HG03378 (cell line): ENCODE measurements around the gene FIGN.

Experiments
- ATAC-seq: cut with Tn5 transposase; IDR thresholded peaks from one replicate; pipeline ENCODE4 v1.9.1; 2021; ENCODE audit warnings: mild to moderate bottlenecking, moderate library complexity; ENCODE audit not compliant: unreplicated experiment

The FIGN gene, protein sequence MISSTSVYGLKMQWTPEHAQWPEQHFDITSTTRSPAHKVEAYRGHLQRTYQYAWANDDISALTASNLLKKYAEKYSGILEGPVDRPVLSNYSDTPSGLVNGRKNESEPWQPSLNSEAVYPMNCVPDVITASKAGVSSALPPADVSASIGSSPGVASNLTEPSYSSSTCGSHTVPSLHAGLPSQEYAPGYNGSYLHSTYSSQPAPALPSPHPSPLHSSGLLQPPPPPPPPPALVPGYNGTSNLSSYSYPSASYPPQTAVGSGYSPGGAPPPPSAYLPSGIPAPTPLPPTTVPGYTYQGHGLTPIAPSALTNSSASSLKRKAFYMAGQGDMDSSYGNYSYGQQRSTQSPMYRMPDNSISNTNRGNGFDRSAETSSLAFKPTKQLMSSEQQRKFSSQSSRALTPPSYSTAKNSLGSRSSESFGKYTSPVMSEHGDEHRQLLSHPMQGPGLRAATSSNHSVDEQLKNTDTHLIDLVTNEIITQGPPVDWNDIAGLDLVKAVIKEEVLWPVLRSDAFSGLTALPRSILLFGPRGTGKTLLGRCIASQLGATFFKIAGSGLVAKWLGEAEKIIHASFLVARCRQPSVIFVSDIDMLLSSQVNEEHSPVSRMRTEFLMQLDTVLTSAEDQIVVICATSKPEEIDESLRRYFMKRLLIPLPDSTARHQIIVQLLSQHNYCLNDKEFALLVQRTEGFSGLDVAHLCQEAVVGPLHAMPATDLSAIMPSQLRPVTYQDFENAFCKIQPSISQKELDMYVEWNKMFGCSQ

DNA sequence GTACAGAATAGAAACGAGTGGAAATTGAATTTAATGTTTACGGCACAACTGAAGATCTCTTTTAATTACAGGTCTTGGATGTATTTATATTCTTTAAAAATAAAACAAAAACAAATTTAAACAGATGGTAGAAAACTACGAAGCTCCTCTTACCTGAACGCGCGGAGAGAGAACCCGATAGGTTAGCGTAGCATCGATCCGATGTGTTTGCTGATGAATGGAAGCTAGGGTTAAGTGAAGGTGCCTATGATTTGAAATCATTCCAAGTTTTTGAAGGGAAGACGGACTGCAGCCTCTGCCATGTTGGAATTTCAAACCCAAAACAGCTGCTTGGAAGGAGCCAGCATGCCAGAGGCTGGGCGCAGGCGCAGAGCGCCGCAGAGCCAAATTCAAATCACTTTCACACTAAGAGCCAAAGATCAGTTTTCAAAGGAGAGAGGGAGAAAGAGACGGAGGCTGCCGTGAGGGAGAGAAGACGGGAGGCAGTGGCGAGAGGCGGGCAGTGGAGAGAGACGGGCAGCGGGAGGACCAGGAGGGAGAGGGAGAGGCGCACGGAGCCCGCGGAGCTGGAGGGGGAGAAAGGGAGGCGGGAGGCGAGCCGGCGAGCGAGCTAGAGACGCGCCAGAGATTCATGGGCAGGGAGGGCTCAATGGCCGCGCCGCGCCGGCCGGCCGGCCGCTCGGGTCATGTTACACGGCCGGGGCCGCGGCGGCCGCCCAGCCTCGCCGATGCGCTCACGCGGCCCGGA is at the start of gene FIGN:
TSS of gene FIGN (minus strand) at position 324 of the 748 bp plus-strand sequence. CDS start 1,081 bp downstream, outside the sequence.
- ATAC-seq, result no peak

DNA sequence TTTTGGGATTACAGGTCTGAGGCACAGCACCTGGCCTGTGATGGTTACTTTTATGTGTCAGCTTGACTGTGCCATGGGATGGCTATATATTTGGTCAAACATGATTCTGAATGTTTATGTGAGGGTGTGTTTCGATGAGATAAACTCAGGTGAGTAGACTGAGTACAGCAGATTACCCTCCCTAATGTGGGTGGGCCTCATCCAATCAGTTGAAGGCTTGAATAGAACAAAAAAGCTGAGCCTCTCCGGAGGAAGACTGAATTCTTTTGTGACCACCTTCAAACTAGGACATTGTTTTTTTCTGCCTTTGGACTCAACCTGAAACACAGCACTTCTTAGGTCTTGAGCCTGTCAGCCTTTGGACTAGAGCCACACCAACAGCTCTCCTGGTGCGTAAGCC is 49.4 kb upstream of the FIGN start:
- no peak for ATAC-seq

DNA sequence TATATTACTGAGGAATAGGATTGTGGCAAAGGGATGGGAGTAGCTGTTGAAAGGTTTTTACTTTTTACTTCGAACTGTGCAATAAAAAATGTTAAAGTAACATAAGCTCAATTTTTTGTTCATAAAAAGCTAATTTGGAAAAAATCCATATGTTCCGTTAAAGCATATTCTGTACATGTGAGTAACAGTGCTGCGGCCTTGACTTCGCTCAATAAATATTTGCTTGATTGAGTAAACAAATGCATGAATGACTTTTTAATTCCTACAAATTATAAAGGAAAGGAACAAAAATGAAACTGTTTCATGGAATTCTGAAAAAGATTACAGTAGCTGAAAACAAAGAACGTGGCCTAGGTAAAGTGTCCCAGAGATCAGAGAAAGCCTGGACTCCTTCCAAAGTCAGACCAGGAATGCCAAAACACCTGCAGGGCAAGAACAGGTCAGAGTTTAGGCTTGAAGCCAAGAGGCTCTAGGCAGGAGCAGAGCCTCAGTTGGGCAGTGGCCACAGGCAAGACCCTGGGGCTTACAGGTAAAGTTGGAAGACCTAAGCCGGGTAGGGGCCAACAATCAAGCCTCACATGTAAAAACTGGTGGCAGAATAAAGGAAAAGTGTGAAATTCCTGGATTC is 44.3 kb upstream of the FIGN start:
- no peak for ATAC-seq

DNA sequence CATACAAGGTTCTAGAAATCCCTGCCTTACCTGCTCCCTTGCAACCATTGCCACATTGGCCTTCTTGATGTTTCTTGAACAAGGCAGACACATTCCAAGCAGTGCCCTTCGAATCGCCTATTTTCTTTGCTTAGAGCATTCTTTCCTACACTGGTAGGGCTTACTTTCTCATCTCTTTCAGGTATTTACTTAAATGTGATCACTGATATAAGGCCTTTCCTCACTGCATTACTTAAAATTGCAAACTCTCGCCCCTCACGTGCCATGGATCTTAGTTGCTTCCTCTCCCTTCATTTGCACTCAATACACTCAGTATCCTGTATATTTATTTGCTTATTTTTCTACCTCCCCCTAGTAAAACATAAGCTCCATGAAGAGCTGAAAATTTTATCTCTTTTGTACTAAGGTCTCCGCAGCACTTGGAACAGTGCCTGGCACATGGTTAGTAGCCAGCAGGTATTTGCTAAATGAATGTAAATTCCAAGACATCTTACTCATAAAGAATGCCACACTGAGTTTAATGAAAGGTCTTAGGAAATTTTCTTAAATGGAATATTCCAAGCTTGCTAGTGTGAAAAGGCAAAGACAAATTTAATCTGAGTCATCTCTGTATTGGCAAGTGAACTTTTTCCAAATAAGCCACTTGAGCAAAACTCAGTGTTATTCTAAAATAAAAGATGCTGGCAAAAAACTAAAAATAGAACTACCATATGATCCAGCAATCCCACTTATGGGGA is 42.4 kb upstream of the FIGN start:
- no peak for ATAC-seq

- ATAC-seq, result no peak
These were observed 39.5 kb upstream of the FIGN start for GRCh38 chr2:163775304-163775703.

GRCh38 chr2:163774862-163775261 is 39.1 kb upstream of the FIGN start:
- ATAC-seq, result no peak

- ATAC-seq, result no peak
These were observed 37.5 kb upstream of the FIGN start for GRCh38 chr2:163773276-163773675.

GRCh38 chr2:163771596-163771995 is 35.8 kb upstream of the FIGN start:
- no peak for ATAC-seq

DNA sequence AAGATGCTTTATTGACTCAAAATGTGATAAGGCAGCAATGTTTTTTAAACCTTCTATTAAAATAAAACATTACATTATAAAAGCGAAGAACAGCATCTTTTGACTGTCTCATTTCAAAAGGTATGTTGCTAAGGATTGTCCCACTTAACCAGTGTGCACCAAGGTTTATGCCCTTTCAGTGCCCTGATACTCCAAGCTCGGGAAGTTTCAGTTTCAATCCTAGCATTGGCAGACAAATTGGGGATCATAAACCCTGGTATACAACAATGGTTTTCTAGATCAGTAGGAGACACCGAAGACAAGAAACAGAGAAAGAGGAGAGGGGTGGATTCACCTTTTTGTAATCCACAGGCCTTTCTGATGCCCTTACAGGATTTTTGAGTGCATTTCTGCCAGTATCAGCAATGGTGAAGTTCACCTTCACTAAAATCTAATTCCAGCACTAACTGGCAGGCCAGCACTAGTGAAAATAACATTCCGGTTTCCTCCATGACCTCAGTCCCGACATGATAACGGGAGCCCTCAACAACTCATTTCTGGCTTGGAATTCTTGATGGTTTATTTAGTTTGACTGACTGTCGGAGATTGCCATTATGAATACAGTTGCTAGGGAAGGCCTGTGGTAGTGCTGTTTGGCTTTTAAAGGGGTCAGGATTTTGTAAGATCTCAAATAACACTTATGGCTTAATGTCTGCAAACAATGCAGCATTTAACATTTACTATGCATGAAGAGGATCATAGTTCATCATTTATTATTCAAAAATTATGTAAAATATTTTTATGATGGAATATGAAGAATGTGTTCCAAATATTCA is 33.3 kb upstream of the FIGN start:
- ATAC-seq, result no peak

DNA sequence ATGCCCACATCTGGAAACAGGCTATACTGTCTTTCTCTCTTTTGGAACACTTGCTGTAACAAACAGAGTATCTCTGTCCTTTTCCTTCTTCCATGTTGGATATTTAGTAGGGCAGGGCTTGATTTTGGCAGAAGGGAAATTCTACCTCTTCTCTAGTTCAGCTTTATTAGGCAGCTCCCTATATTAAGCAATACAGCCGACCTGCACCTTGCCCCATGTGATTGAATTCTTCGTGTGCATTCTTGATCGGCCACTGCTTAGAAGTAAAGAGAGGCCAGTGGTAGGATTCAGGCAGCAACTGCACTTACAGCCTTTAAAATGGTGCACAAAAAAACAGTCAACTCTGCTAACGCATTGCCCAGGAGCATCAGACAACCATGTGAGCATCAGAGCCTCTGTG is 31.3 kb upstream of the FIGN start:
- ATAC-seq, result no peak

DNA sequence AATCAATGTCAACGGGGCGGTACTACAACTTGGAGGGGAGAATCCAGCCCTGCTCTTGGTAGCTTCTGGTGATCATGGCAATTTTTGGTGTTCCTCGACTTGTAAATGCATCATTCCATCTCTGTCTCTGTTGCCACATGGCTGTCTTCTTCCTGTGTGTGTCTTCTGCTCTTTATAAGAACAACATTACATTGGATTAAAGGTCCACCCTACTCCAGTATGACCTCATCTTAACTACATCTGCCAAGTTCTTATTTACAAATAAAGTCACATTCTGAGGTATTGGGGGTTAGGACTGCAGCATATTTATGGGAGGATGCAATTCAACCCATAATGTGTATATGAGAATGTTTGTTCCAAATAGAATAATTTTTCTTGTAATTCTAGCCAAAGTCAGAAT is 28.8 kb upstream of the FIGN start:
- ATAC-seq, result no peak

- no peak for ATAC-seq
These were observed 23.2 kb upstream of the FIGN start for GRCh38 chr2:163759013-163759412.

DNA sequence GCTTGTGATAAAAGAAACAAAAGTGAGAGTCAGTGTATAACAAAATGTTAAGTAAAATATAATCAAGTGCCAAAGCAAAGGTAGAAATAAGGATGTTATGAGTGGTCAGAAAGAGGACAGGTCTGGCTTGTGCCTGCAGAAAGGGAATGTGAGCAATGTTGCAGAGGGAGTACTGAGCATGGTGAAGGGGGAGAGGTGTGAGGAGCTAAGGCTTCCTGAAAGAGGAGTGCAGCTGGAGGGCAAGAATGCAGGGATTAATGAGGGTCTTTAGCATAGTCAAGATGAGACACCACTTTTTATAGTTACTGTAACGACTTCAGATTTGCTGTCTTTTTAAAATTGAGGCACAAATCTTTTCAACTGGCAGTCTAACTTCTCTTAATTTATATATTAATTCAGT is 22.0 kb upstream of the FIGN start:
- no peak for ATAC-seq

- ATAC-seq, result no peak
These were observed 20.8 kb upstream of the FIGN start for GRCh38 chr2:163756588-163756987.

DNA sequence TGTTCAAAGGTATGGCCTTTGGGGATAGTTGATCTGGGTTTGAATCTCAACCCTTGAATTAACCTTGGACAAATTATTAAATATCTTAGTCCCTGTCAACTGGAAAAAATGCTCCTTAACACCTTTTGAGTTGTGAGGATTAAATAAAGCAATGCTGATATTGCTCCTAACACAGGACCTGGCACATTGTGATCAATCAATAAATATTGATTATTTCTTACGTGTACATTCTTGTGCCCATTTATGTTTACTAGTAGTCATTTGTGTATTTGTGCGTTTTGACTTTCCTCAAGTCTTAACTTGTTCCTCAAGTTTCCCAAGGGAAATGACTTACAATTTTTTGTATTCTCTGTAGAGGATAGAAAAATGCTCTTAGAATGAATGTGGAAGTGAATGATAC is 19.6 kb upstream of the FIGN start:
- no peak for ATAC-seq

GRCh38 chr2:163753726-163754125 is 17.9 kb upstream of the FIGN start:
- ATAC-seq, result no peak

- ATAC-seq, result no peak
These were observed 16.5 kb upstream of the FIGN start for GRCh38 chr2:163752267-163752666.

- ATAC-seq, result no peak
These were observed 15.9 kb upstream of the FIGN start for GRCh38 chr2:163751696-163752095.

DNA sequence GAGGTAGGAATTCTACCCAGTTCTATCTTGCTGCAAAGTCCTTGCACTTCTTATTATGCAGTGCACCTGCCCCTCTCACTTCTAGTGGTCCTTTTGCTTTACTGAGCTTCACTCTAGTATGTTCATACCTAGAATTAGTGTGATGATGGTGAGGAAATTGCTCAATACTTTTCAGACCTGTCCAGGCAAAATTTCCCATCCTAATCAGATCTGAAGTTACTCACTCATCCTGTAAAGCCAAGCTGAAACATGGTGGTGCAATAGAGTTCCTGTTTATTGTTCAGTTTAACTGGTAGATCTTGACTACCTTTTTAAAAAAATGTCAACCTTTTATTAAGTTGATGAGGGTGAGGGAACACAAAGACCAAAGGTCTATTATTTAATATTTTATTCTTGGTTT is 12.6 kb upstream of the FIGN start:
- no peak for ATAC-seq

DNA sequence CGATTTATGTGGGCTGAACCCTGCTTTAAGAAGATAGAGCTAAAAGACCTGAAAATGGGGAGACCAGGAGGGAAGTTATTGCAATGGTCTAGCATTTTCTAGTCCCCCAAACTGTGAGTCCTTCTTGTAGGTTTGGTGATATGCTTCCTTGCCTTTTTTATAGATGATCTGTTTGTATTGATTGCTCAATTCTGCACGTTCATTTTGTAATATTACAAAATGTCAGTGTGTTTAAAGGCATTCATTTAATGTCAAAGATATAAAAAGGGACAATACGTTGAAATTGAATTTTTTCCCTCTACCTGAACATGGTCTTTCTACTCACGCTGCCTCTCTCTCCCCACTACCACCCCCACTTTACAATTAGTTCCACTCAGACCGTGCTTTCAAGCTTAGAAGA is 5.6 kb upstream of the FIGN start:
- no peak for ATAC-seq
